HEK293 (cell line): ENCODE results near the gene ABCA3.

Experiments used
- CTCF ChIA-PET: fragments of 350-600 bp; formaldehyde crosslinking; extraction: SDS; loops from one replicate; lab custom pipeline; 2021; ENCODE audit warnings: antibody characterized with exemption; lab: Yijun Ruan, JAX
- POLR2A ChIA-PET: fragments of 300-600 bp; formaldehyde crosslinking; extraction: SDS; loops from one replicate; lab custom pipeline; 2020; ENCODE audit warnings: antibody characterized with exemption, inconsistent platforms; lab: Yijun Ruan, JAX
- H3K27ac ChIP-seq: fragments of 200-500 bp; sonication (Bioruptor generic); 2 replicates; pipeline ENCODE4 v1.5.1; 2014; ENCODE audit warnings: low read depth, low read length, control low read depth, inconsistent platforms; ENCODE audit errors: extremely low read depth
- H3K36me3 ChIP-seq, 2 experiments: fragments of 200-500 bp in 1 of 2; sonication (Bioruptor generic) in 1 of 2; 1 replicate in 1 of 2; 2 replicates in 1 of 2; pipeline ENCODE4 v1.5.1; 2014 to 2017; ENCODE audit warnings: inconsistent platforms in 2 of 2, low read length in 2 of 2; ENCODE audit not compliant: control insufficient read depth in 2 of 2, insufficient read depth in 1 of 2
- H3K4me1 ChIP-seq: fragments of 200-500 bp; sonication (Bioruptor generic); 2 replicates; pipeline ENCODE4 v1.5.1; 2014; ENCODE audit warnings: mild to moderate bottlenecking, low read length, inconsistent platforms; ENCODE audit not compliant: control insufficient read depth, insufficient read depth
- H3K4me3 ChIP-seq: 2 replicates; pipeline ENCODE4 v1.5.1; 2011; ENCODE audit warnings: low read depth, mild to moderate bottlenecking, control low read depth, low read length, moderate library complexity
- H3K9me3 ChIP-seq: fragments of 200-500 bp; sonication (Bioruptor generic); 2 replicates; pipeline ENCODE4 v1.5.1; 2014; ENCODE audit warnings: low read depth, low read length, inconsistent platforms; ENCODE audit not compliant: control insufficient read depth, insufficient read depth
- GLIS1 ChIP-seq: fragments of 450-650 bp; formaldehyde crosslinking; IDR thresholded peaks from 2 replicates; pipeline ENCODE4 v1.5.1; 2016; ENCODE audit warnings: missing biosample characterization, missing genetic modification characterization
- IKZF3 ChIP-seq: fragments of 450-650 bp; IDR thresholded peaks from 2 replicates; pipeline ENCODE4 v1.5.0; 2018; ENCODE audit warnings: missing biosample characterization, mild to moderate bottlenecking, missing genetic modification characterization, moderate library complexity
- SP2 ChIP-seq: fragments of 450-650 bp; formaldehyde crosslinking; IDR thresholded peaks from 2 replicates; pipeline ENCODE4 v1.5.1; 2016; ENCODE audit warnings: missing biosample characterization, missing genetic modification characterization
- ZBTB1 ChIP-seq: fragments of 450-650 bp; formaldehyde crosslinking; IDR thresholded peaks from 2 replicates; pipeline ENCODE4 v1.5.1; 2016; ENCODE audit warnings: missing biosample characterization, missing genetic modification characterization
- ZFP69B ChIP-seq: fragments of 450-650 bp; formaldehyde crosslinking; IDR thresholded peaks from 2 replicates; pipeline ENCODE4 v1.5.1; 2016; ENCODE audit warnings: missing biosample characterization, missing genetic modification characterization
- ZIC2 ChIP-seq: fragments of 450-650 bp; formaldehyde crosslinking; IDR thresholded peaks from 2 replicates; pipeline ENCODE4 v1.5.1; 2016; ENCODE audit warnings: missing biosample characterization, missing genetic modification characterization
- ZNF121 ChIP-seq: fragments of 450-650 bp; formaldehyde crosslinking; IDR thresholded peaks from 2 replicates; pipeline ENCODE4 v1.5.1; 2016; ENCODE audit warnings: missing biosample characterization, missing genetic modification characterization
- ZNF138 ChIP-seq: fragments of 450-650 bp; formaldehyde crosslinking; IDR thresholded peaks from 2 replicates; pipeline ENCODE4 v1.5.1; 2016; ENCODE audit warnings: missing biosample characterization, missing genetic modification characterization, borderline replicate concordance
- ZNF146 ChIP-seq: fragments of 450-650 bp; formaldehyde crosslinking; IDR thresholded peaks from 2 replicates; pipeline ENCODE4 v1.5.1; 2016; ENCODE audit warnings: missing biosample characterization, missing genetic modification characterization
- ZNF266 ChIP-seq: fragments of 450-650 bp; formaldehyde crosslinking; IDR thresholded peaks from 2 replicates; pipeline ENCODE4 v1.5.1; 2016; ENCODE audit warnings: missing biosample characterization, missing genetic modification characterization, low read depth
- ZNF350 ChIP-seq: fragments of 450-650 bp; formaldehyde crosslinking; IDR thresholded peaks from 2 replicates; pipeline ENCODE4 v1.5.0; 2017; ENCODE audit warnings: missing biosample characterization, mild to moderate bottlenecking, missing genetic modification characterization
- ZNF555 ChIP-seq: fragments of 450-650 bp; formaldehyde crosslinking; conservative IDR thresholded peaks from 2 replicates; pipeline ENCODE4 v1.5.1; 2017; ENCODE audit warnings: missing biosample characterization, mild to moderate bottlenecking, missing genetic modification characterization, inconsistent platforms
- ZNF664 ChIP-seq: fragments of 450-650 bp; formaldehyde crosslinking; IDR thresholded peaks from 2 replicates; pipeline ENCODE4 v1.5.1; 2016; ENCODE audit warnings: missing biosample characterization, missing genetic modification characterization
- ZNF776 ChIP-seq: fragments of 450-650 bp; formaldehyde crosslinking; IDR thresholded peaks from 2 replicates; pipeline ENCODE4 v1.5.0; 2017; ENCODE audit warnings: missing biosample characterization, missing genetic modification characterization, borderline replicate concordance
- ZNF791 ChIP-seq: fragments of 450-650 bp; formaldehyde crosslinking; IDR thresholded peaks from 2 replicates; pipeline ENCODE4 v1.5.1; 2016; ENCODE audit warnings: missing biosample characterization, missing genetic modification characterization
- TF ChIP-seq, protein P1 (sequence below): fragments of 450-650 bp; formaldehyde crosslinking; IDR thresholded peaks from 2 replicates; pipeline ENCODE4 v1.5.1; 2017; ENCODE audit warnings: missing biosample characterization, missing genetic modification characterization
- TF ChIP-seq, protein P2 (sequence below): fragments of 450-650 bp; formaldehyde crosslinking; IDR thresholded peaks from 2 replicates; pipeline ENCODE4 v1.5.1; 2016; ENCODE audit warnings: missing biosample characterization, missing genetic modification characterization
- TF ChIP-seq, protein P3 (sequence below): fragments of 450-650 bp; formaldehyde crosslinking; IDR thresholded peaks from 2 replicates; pipeline ENCODE4 v1.5.1; 2016; ENCODE audit warnings: missing biosample characterization, missing genetic modification characterization
- TF ChIP-seq, protein P4 (sequence below): fragments of 450-650 bp; formaldehyde crosslinking; IDR thresholded peaks from 2 replicates; pipeline ENCODE4 v1.5.1; 2017; ENCODE audit warnings: missing biosample characterization, missing genetic modification characterization
- TF ChIP-seq, protein P5 (sequence below): fragments of 450-650 bp; formaldehyde crosslinking; IDR thresholded peaks from 2 replicates; pipeline ENCODE4 v1.5.1; 2016; ENCODE audit warnings: missing biosample characterization, missing genetic modification characterization

ABCA3 gene

DNA sequence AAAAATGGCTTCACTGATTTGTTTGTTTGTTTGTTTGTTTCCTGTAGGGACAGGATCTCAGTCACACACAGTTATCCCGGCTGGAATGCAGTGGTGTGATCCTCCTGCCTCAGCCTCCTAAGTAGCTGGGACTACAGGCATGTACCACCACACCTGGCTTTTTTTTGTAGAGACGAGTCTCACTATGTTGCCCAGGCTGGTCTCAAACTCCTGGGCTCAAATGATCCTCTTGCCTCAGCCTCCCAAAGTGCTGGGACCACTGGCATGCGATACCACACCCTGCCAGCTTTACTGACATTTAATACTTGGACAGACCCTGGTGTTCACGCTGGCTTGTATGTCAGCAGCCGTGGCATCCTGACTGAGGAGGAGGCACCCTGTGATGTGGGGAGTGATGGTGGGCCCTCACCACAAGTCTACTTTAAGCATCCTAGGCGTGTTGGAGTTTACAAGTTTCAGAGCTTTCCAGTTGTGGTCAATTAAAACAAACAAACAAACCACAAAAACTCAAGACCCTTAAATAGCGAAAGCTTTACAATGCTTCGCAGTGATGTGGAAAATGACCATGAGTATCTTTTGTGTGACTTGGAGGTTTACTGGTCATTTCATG is 5.1 kb downstream of the ABCA3 start:
- no peaks in the 10 kb centered on the region; a peak in 1 of 3 replicates for H3K36me3 ChIP-seq
- H3K9me3 ChIP-seq: no peaks in the 10 kb centered on the region
- POLR2A ChIA-PET: interaction anchor here (0.6 kb wide), 1 partner anchor 254 kb away, joined by 4 read pairs; no protein-coding TSS in a partner anchor
- H3K4me3 ChIP-seq: no peak overlapping the region
- no peak for TF ChIP-seq ZNF350 (tag by site-specific recombination)
- TF ChIP-seq, protein P1, sequence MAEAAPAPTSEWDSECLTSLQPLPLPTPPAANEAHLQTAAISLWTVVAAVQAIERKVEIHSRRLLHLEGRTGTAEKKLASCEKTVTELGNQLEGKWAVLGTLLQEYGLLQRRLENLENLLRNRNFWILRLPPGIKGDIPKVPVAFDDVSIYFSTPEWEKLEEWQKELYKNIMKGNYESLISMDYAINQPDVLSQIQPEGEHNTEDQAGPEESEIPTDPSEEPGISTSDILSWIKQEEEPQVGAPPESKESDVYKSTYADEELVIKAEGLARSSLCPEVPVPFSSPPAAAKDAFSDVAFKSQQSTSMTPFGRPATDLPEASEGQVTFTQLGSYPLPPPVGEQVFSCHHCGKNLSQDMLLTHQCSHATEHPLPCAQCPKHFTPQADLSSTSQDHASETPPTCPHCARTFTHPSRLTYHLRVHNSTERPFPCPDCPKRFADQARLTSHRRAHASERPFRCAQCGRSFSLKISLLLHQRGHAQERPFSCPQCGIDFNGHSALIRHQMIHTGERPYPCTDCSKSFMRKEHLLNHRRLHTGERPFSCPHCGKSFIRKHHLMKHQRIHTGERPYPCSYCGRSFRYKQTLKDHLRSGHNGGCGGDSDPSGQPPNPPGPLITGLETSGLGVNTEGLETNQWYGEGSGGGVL: no peak
- peak; percentile 83; the same call in 1 of the 2 replicates for TF ChIP-seq ZFP69B (tag by site-specific recombination)
- TF ChIP-seq, protein P2, sequence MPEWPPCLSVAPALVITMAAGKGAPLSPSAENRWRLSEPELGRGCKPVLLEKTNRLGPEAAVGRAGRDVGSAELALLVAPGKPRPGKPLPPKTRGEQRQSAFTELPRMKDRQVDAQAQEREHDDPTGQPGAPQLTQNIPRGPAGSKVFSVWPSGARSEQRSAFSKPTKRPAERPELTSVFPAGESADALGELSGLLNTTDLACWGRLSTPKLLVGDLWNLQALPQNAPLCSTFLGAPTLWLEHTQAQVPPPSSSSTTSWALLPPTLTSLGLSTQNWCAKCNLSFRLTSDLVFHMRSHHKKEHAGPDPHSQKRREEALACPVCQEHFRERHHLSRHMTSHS (tag by site-specific recombination): no peak
- TF ChIP-seq ZNF776 (tag by site-specific recombination): no peak
- TF ChIP-seq ZNF664: no peak
- peak; percentile 84 for TF ChIP-seq ZNF121
- TF ChIP-seq ZNF266: no peak
- TF ChIP-seq, protein P3, sequence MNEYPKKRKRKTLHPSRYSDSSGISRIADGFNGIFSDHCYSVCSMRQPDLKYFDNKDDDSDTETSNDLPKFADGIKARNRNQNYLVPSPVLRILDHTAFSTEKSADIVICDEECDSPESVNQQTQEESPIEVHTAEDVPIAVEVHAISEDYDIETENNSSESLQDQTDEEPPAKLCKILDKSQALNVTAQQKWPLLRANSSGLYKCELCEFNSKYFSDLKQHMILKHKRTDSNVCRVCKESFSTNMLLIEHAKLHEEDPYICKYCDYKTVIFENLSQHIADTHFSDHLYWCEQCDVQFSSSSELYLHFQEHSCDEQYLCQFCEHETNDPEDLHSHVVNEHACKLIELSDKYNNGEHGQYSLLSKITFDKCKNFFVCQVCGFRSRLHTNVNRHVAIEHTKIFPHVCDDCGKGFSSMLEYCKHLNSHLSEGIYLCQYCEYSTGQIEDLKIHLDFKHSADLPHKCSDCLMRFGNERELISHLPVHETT (tag by site-specific recombination): no peak
- TF ChIP-seq IKZF3 (tag by site-specific recombination): no peak
- TF ChIP-seq, protein P4, sequence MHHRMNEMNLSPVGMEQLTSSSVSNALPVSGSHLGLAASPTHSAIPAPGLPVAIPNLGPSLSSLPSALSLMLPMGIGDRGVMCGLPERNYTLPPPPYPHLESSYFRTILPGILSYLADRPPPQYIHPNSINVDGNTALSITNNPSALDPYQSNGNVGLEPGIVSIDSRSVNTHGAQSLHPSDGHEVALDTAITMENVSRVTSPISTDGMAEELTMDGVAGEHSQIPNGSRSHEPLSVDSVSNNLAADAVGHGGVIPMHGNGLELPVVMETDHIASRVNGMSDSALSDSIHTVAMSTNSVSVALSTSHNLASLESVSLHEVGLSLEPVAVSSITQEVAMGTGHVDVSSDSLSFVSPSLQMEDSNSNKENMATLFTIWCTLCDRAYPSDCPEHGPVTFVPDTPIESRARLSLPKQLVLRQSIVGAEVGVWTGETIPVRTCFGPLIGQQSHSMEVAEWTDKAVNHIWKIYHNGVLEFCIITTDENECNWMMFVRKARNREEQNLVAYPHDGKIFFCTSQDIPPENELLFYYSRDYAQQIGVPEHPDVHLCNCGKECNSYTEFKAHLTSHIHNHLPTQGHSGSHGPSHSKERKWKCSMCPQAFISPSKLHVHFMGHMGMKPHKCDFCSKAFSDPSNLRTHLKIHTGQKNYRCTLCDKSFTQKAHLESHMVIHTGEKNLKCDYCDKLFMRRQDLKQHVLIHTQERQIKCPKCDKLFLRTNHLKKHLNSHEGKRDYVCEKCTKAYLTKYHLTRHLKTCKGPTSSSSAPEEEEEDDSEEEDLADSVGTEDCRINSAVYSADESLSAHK (tag by site-specific recombination): no peak
- no peak for TF ChIP-seq ZNF791 (tag by site-specific recombination)
- TF ChIP-seq, protein P5, sequence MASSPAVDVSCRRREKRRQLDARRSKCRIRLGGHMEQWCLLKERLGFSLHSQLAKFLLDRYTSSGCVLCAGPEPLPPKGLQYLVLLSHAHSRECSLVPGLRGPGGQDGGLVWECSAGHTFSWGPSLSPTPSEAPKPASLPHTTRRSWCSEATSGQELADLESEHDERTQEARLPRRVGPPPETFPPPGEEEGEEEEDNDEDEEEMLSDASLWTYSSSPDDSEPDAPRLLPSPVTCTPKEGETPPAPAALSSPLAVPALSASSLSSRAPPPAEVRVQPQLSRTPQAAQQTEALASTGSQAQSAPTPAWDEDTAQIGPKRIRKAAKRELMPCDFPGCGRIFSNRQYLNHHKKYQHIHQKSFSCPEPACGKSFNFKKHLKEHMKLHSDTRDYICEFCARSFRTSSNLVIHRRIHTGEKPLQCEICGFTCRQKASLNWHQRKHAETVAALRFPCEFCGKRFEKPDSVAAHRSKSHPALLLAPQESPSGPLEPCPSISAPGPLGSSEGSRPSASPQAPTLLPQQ (tag by site-specific recombination): peak; percentile 96
- TF ChIP-seq ZIC2 (tag by site-specific recombination): peak; percentile 21; the same call in 1 of the 2 replicates
- no peak for TF ChIP-seq ZNF555 (tag by site-specific recombination)
- TF ChIP-seq ZBTB1: no peak
- no peak for TF ChIP-seq ZNF146 (tag by site-specific recombination)
- no peak for TF ChIP-seq SP2 (tag by site-specific recombination)
- TF ChIP-seq GLIS1 (tag by site-specific recombination): no peak
- no peak for TF ChIP-seq ZNF138
- TF ChIP-seq, all 188 proteins: peak for 4
- Histone ChIP-seq H3K4me1 (no peaks in the 10 kb centered on the region), H3K27ac (no peak overlapping the region)
- CTCF ChIA-PET: interaction anchor here (1.3 kb wide), 1 partner anchor 166 kb away, joined by 3 read pairs; no protein-coding TSS in a partner anchor
